Lower lobe of right lung (tissue), 2 donors: ENCODE measurements around the gene GAL3ST2. TPM values are rescaled to one million over a fixed set of nuclear protein-coding genes. Genes with fewer than 3 reads are reported as not detected.
"Not testable (repeated sequence)": the region's sequence is repeated elsewhere in the genome, so short reads cannot be mapped to it uniquely, and the experiment has no call there.

Source experiments
- ATAC-seq, 2 donors: fragments of 200-7000 bp; cut with Tn5 transposase; one replicate each; pipeline ENCODE4 v1.9.1; 2020 to 2022; ENCODE audit warnings: mild to moderate bottlenecking in 2 of 2, moderate library complexity in 2 of 2
- DNase-seq: peaks from one replicate; pipeline ENCODE4 v3.0.0-alpha.2; 2020
- H3K27ac ChIP-seq: fragments of 200-600 bp; one replicate; pipeline ENCODE4 v1.8.0; 2022
- H3K27me3 ChIP-seq: fragments of 200-600 bp; one replicate; pipeline ENCODE4 v1.8.0; 2022; ENCODE audit warnings: low read depth
- H3K36me3 ChIP-seq: fragments of 200-600 bp; one replicate; pipeline ENCODE4 v1.8.0; 2022; ENCODE audit warnings: mild to moderate bottlenecking
- H3K4me1 ChIP-seq: fragments of 200-600 bp; one replicate; pipeline ENCODE4 v1.8.0; 2022
- H3K4me3 ChIP-seq: fragments of 200-600 bp; one replicate; pipeline ENCODE4 v1.8.0; 2022; ENCODE audit warnings: mild to moderate bottlenecking
- H3K9me3 ChIP-seq: fragments of 200-600 bp; one replicate; pipeline ENCODE4 v1.8.0; 2022
- intact Hi-C: fragments of 100-400 bp; cut with DNase I; formaldehyde crosslinking; loops from one replicate; pipeline ENCODE4 v1.11.0; 2022
- total RNA-seq: library from RNA; stranded (reverse); fragmentation: NEBNext Ultra II Directional; extraction: Animal tissue kit (Norgen Biotek cat#: 25700); gene quantifications from one replicate; pipeline ENCODE4 v1.2.1, GENCODE V29; 2021
- TF ChIP-seq, protein P1 (sequence below): fragments of 200-600 bp; IDR thresholded peaks from one replicate; pipeline ENCODE4 v1.8.0; 2022; ENCODE audit warnings: antibody characterized with exemption, mild to moderate bottlenecking
- donor health status: DM: no; HTN: yes; CAD: no; lungs with severe emphysema.

The GAL3ST2 gene
- total RNA-seq, 1 donor from 2014 or later, result not detected

DNA sequence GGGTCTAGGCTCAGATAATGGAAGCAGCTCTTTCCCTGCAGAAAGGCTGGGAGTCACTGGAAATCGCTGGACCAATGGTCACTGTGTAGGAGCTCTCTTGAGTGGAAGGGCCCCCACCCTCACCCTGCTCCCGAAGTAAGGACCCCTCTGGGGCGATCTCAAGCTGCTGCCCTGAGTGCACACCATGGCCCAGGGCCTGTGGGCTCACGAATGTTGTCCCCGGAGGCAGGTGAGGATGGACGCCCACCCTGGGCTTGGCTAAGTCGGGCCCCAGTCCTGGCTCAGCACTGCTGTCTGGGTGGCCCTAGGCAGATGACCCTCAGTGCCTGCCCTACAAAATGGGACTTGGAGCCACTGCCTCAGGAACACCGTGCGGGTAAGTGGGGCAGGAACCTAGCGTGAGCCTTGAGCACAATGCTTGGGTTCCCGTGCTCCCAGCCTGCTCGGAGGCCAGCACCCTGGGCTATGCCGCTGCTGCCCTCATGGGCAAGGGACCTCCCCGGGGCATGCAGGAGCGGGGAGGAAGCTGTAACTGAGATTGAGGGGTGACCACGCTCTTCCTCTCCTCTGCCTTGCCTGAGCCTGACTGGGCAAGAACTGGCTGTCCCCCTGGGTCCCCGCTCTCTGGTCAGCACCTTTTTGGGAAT, 38.5 kb upstream of the GAL3ST2 start:
- TF ChIP-seq, protein P1, sequence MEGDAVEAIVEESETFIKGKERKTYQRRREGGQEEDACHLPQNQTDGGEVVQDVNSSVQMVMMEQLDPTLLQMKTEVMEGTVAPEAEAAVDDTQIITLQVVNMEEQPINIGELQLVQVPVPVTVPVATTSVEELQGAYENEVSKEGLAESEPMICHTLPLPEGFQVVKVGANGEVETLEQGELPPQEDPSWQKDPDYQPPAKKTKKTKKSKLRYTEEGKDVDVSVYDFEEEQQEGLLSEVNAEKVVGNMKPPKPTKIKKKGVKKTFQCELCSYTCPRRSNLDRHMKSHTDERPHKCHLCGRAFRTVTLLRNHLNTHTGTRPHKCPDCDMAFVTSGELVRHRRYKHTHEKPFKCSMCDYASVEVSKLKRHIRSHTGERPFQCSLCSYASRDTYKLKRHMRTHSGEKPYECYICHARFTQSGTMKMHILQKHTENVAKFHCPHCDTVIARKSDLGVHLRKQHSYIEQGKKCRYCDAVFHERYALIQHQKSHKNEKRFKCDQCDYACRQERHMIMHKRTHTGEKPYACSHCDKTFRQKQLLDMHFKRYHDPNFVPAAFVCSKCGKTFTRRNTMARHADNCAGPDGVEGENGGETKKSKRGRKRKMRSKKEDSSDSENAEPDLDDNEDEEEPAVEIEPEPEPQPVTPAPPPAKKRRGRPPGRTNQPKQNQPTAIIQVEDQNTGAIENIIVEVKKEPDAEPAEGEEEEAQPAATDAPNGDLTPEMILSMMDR, result no peak
- H3K9me3 ChIP-seq, result no peaks in the 10 kb centered on the region
- no peak for ATAC-seq
- no peaks in the 10 kb centered on the region for H3K27me3 ChIP-seq
- intact Hi-C loops, result no loop called here
- DNase-seq, result no peak
- H3K4me3 ChIP-seq, result no peak overlapping the region
- no peak overlapping the region for H3K27ac ChIP-seq
- H3K4me1 ChIP-seq, result peaks cover 15% of the 10 kb centered on the region
- H3K36me3 ChIP-seq, result peaks cover 6% of the 10 kb centered on the region

DNA sequence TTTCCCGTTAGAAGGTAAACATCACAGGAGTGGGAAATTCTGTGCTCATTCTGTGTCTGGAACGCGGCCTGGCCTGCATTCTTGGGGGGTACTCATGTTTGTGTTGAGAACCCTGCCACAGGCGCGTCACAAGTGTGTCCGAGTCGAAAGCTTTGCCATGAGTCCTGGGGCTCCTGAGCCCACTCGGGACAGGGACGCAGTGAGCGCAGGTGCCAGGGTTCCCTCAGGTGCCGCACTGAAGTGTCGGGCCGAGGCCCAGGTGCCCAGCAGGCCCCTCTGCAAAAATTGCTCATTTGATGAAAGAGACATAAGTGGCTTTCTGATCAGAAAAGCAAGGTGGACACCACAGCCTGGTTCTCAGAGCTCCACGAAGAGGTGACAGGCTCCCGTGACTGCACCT, 37.4 kb upstream of the GAL3ST2 start:
- TF ChIP-seq, protein P1, result no peak
- intact Hi-C loops, result no loop called here
- peaks cover 9% of the 10 kb centered on the region for H3K4me1 ChIP-seq

DNA sequence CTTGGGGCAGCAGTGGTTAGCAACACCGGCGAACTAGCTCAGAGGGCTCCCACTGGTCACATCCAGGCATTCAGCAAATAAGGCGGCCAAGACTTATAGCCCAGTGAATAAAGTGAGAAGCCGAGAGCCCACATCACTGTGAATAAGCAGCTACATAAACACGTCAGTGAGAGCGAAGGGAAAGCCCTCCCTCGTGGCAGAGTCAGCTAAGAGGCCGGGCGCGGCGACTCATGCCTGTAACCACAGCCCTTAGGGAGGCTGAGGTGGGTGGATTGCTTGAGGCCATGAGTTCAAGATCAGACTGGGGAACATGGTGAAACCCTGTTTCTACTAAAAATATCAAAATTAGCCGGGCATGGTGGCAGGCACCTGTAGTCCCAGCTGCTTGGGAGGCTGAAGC, 37.0 kb upstream of the GAL3ST2 start:
- intact Hi-C loops, result no loop called here
- DNase-seq, result no peak

More for the DNA sequence above, 37.4 kb upstream of the GAL3ST2 start:
- Histone ChIP-seq H3K9me3 (no peaks in the 10 kb centered on the region), H3K27ac (no peak overlapping the region), H3K27me3 (no peaks in the 10 kb centered on the region), H3K36me3 (peaks cover 12% of the 10 kb centered on the region), H3K4me3 (no peak overlapping the region)
- DNase-seq (no peak), ATAC-seq (no peak)

DNA sequence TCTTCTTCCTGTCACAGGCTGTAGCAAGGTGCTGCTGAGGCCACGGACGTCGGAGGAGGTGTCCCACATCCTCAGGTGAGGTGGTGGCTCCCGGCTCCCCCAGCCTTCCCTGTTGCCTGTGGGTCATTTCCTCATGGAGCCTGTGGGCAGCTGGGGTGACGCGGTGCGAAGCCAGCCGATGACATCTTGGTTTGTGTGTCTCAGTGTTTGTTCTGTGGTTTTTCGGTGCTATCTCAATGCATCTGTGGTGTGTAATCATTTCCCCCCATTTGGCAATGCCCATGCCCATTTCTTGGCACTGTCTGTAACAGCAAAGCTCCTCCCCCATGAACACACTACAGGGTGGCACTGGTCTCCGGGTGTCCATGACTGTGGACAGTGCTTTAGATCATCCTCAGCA, 35.6 kb upstream of the GAL3ST2 start:
- H3K36me3 ChIP-seq, result peaks cover 27% of the 10 kb centered on the region
- no peaks in the 10 kb centered on the region for H3K4me1 ChIP-seq
- H3K9me3 ChIP-seq, result no peaks in the 10 kb centered on the region
- intact Hi-C loops, result no loop called here
- TF ChIP-seq, protein P1, result no peak
- DNase-seq (no peak), ATAC-seq (peak; percentile 45 to 66)
- no peaks in the 10 kb centered on the region for H3K27me3 ChIP-seq
- H3K4me3 ChIP-seq, result no peak overlapping the region
- no peak overlapping the region for H3K27ac ChIP-seq

More for the DNA sequence above, 37.0 kb upstream of the GAL3ST2 start:
- ATAC-seq, result no peak
- Histone ChIP-seq H3K9me3 (no peaks in the 10 kb centered on the region), H3K36me3 (peaks cover 17% of the 10 kb centered on the region), H3K4me3 (no peak overlapping the region), H3K4me1 (peaks cover 9% of the 10 kb centered on the region), H3K27me3 (no peaks in the 10 kb centered on the region), H3K27ac (no peak overlapping the region)
- TF ChIP-seq, protein P1, result no peak

DNA sequence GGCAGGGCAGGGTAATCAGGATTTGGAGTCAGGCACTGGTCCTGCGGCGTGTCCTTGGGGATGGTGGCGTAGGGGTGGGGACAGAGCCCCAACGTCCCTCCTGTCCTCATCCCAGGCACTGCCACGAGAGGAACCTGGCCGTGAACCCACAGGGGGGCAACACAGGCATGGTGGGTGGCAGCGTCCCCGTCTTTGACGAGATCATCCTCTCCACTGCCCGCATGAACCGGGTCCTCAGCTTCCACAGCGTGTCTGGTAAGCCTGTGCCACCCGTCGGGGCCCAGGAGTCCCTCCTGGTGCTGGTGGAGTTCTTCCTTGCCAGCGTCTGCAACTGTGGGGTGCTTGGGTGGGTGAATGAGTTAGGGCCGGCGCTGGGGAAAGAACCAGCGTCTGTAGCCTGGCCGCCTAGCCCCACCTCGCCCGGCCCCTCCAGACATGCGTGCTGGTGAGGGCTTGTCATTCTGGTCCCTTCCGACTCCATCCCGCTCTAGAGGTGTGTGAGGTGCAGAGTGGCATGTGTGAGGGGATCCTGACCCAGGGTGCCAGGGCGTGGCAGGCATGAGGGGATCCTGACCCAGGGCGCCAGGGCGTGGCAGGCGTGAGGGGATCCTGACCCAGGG, 34.2 kb upstream of the GAL3ST2 start:
- intact Hi-C loops, result no loop called here
- no peak for ATAC-seq
- Histone ChIP-seq H3K9me3 (no peaks in the 10 kb centered on the region), H3K27ac (no peak overlapping the region), H3K4me1 (no peaks in the 10 kb centered on the region), H3K27me3 (no peaks in the 10 kb centered on the region), H3K4me3 (no peak overlapping the region), H3K36me3 (peaks cover 27% of the 10 kb centered on the region)
- DNase-seq, result no peak
- TF ChIP-seq, protein P1, result no peak

DNA sequence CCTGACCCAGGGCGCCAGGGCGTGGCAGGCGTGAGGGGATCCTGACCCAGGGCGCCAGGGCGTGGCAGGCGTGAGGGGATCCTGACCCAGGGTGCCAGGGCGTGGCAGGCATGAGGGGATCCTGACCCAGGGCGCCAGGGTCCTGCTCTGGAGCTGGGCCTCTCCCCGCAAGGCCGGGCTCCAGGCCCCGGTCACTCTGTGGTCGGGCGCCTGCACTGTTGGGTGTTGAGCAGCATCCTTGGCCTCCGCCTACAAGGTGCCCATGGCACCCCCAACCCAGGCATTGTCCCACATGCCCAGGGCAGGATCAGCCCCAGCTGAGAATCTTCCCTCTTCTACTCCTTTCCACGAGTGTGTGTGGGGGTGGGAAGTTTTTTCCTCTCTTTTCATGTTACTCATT, 33.6 kb upstream of the GAL3ST2 start:
- H3K4me1 ChIP-seq, H3K9me3 ChIP-seq, intact Hi-C loops, H3K4me3 ChIP-seq, H3K27me3 ChIP-seq, DNase-seq, H3K27ac ChIP-seq, ATAC-seq: not testable (repeated sequence)
- peaks cover 27% of the 10 kb centered on the region for H3K36me3 ChIP-seq
